PC-9 (cell line): ENCODE data around the gene LRRC8C.
A peak's percentile ranks its signal among the peaks of the same experiment; 100 is the strongest.

ENCODE experiments used
- EZH2 ChIP-seq: fragments of 200-600 bp; sonication (generic); IDR thresholded peaks from 2 replicates; pipeline ENCODE4 v1.8.0; 2017; ENCODE audit warnings: antibody characterized with exemption, low read depth
- TF ChIP-seq, protein P1 (sequence below): fragments of 200-600 bp; sonication (generic); conservative IDR thresholded peaks from 2 replicates; pipeline ENCODE4 v1.6.1; 2017; ENCODE audit warnings: mixed run types, antibody characterized with exemption, mild to moderate bottlenecking, moderate library complexity

DNA sequence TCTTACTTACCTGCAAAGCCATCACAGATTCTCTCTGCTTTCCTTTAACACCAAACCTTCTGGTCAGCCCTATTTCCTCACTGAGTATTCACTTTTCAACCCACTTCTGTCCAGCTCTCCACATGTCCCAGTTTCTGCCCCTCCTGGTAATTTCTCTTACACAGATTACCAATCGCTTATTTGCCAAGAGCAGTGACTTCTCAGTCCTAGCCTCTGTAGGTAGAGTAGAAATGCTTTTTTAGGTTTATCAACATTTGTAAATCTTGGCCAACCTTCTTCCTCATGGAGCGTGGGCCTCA, 33.6 kb upstream of the LRRC8C start:
- TF ChIP-seq, protein P1, sequence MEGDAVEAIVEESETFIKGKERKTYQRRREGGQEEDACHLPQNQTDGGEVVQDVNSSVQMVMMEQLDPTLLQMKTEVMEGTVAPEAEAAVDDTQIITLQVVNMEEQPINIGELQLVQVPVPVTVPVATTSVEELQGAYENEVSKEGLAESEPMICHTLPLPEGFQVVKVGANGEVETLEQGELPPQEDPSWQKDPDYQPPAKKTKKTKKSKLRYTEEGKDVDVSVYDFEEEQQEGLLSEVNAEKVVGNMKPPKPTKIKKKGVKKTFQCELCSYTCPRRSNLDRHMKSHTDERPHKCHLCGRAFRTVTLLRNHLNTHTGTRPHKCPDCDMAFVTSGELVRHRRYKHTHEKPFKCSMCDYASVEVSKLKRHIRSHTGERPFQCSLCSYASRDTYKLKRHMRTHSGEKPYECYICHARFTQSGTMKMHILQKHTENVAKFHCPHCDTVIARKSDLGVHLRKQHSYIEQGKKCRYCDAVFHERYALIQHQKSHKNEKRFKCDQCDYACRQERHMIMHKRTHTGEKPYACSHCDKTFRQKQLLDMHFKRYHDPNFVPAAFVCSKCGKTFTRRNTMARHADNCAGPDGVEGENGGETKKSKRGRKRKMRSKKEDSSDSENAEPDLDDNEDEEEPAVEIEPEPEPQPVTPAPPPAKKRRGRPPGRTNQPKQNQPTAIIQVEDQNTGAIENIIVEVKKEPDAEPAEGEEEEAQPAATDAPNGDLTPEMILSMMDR, result peak; percentile 35; the same call in 1 of the 2 replicates
- no peak for TF ChIP-seq EZH2
